Gastrocnemius medialis (tissue), 4 donors: ENCODE measurements around the gene GALNT14. TPM values are rescaled to one million over a fixed set of nuclear protein-coding genes. Genes with fewer than 3 reads are reported as not detected.

ENCODE experiments used
- ATAC-seq, 2 donors: fragments of 150-250 bp; one replicate each; pipeline ENCODE4 v1.9.1; 2016
- DNase-seq, 2 donors: peaks; one replicate each; pipeline ENCODE4 v3.0.0-alpha.2; 2019
- H3K27ac ChIP-seq, 4 donors: fragments of 200-600 bp; sonication (generic); 1 replicate in 1 of 4; 2 replicates in 3 of 4; pipeline ENCODE4 v1.5.1; 2016 to 2018; ENCODE audit warnings: mild to moderate bottlenecking in 2 of 4, moderate library complexity in 1 of 4
- H3K27me3 ChIP-seq, 3 donors: fragments of 200-600 bp; sonication (generic) in 2 of 3; 1 replicate in 1 of 3; 2 replicates in 2 of 3; pipeline versions ENCODE4 v1.5.1 to v1.6.0; 2016 to 2019; ENCODE audit warnings: mild to moderate bottlenecking in 1 of 3, moderate library complexity in 1 of 3
- H3K36me3 ChIP-seq, 2 donors: fragments of 200-600 bp; sonication (generic) in 1 of 2; one replicate each; pipeline ENCODE4 v1.5.1; 2017 to 2018
- H3K4me1 ChIP-seq, 2 donors: fragments of 200-600 bp; sonication (generic) in 1 of 2; one replicate each; pipeline ENCODE4 v1.5.1; 2016 to 2017; ENCODE audit warnings: mild to moderate bottlenecking in 2 of 2
- H3K4me3 ChIP-seq, 4 donors: fragments of 200-600 bp; sonication (generic) in 3 of 4; 1 replicate in 1 of 4; 2 replicates in 3 of 4; pipeline ENCODE4 v1.5.1; 2016 to 2019; ENCODE audit warnings: mild to moderate bottlenecking in 2 of 4
- H3K9me3 ChIP-seq, 3 donors: fragments of 200-600 bp; sonication (generic) in 2 of 3; 1 replicate in 1 of 3; 2 replicates in 2 of 3; pipeline ENCODE4 v1.5.1; 2016 to 2019
- CTCF ChIP-seq, 5 experiments: fragments of 450-650 bp in 3 of 5; fragments of 200-600 bp in 2 of 5; sonication (generic) in 2 of 5; IDR thresholded peaks in 4 of 5; conservative IDR thresholded peaks in 1 of 5; 1 replicate in 4 of 5; 2 replicates in 1 of 5; pipeline ENCODE4 v1.5.1; 2016 to 2019; ENCODE audit warnings: antibody characterized with exemption in 5 of 5, mild to moderate bottlenecking in 3 of 5, moderate library complexity in 3 of 5
- POLR2A ChIP-seq, 2 donors: fragments of 450-650 bp; IDR thresholded peaks; one replicate each; pipeline ENCODE4 v1.6.1; 2017; ENCODE audit warnings: antibody characterized with exemption in 2 of 2, mild to moderate bottlenecking in 2 of 2, moderate library complexity in 2 of 2
- in situ Hi-C, 4 donors: fragments of 200-750 bp; cut with MboI; loops; one replicate each; pipeline versions ENCODE4 v1.15.0 to v1.8.0; 2017; ENCODE audit warnings: low sequenced_read_pairs in 4 of 4
- intact Hi-C: fragments of 100-400 bp; cut with DNase I; formaldehyde crosslinking; loops from one replicate; pipeline ENCODE4 v1.15.1; 2023; ENCODE audit warnings: low total_unique reads
- total RNA-seq, 4 donors: library from RNA; depleted of rRNA; stranded (reverse); fragments of >200 nt; gene quantifications; one replicate each; pipeline versions ENCODE4 v1.1.0 to v1.2.3, GENCODE V29; 2016

GALNT14 gene
- total RNA-seq, 4 donors from 2014 or later, result 0.16 TPM; not detected in 3

DNA sequence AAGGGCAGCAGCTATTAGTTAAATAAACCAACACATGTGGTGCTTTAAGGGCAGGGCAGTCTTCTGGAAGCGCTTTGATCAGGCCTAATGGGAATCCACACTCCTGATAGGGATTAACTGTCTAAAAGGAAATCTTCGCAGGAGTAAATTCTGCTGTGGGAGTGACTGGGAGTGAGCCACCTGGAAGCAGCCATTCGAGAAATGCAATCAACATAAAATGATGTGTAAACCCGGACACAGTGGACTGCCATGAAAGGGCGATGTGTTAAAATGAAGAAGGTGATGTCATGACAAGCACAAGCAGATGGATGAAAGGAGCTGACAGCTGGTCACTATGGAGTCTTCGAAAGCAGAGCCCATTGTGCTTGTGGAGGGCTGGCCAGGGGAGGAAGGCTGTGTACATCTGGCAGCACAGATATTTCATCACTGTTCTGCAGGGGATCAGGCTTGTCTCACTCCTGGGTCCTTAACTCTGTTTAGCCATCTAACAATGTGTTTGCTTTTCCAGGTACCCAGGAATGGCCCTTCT, 24.8 kb upstream of the GALNT14 start:
- intact Hi-C loops, result no loop called here
- ATAC-seq (no peak), DNase-seq (no peak)
- TF ChIP-seq POLR2A (IDR thresholded peaks at IDR 0.05) (no peak), CTCF (IDR thresholded peaks at IDR 0.05 in 4 of 5, conservative IDR thresholded peaks at IDR 0.05 in 1 of 5) (no peak)
- Histone ChIP-seq H3K27me3 (no peaks in the 10 kb centered on the region), H3K27ac (no peak overlapping the region), H3K4me1 (no peaks in the 10 kb centered on the region), H3K4me3 (no peak overlapping the region), H3K36me3 (no peaks in the 10 kb centered on the region), H3K9me3 (no peaks in the 10 kb centered on the region)
- in situ Hi-C loops, result loop anchor here in 1 of 4 donors (10.0 to 25.0 kb wide), 2 partner anchors 438 to 951 kb away; no protein-coding TSS in a partner anchor

- no peak for DNase-seq
These were observed 23.4 kb upstream of the GALNT14 start for GRCh38 chr2:31161637-31162036.

GRCh38 chr2:31151501-31151900, 13.3 kb upstream of the GALNT14 start:
- H3K27me3 ChIP-seq, result peaks cover 0 to 5% (median 0%) of the 10 kb centered on the region in 3 donors
- no peaks in the 10 kb centered on the region for H3K36me3 ChIP-seq
- H3K4me1 ChIP-seq, result no peaks in the 10 kb centered on the region
- DNase-seq, result no peak
- H3K4me3 ChIP-seq, result no peak overlapping the region
- intact Hi-C loops (no loop called here), in situ Hi-C loops (loop anchor here in 1 of 4 donors (25.0 kb wide), 1 partner anchor 939 kb away; no protein-coding TSS in a partner anchor)
- no peak for ATAC-seq
- no peak overlapping the region for H3K27ac ChIP-seq
- TF ChIP-seq POLR2A (IDR thresholded peaks at IDR 0.05), result no peak
- TF ChIP-seq CTCF (IDR thresholded peaks at IDR 0.05 in 4 of 5, conservative IDR thresholded peaks at IDR 0.05 in 1 of 5), result no peak
- no peaks in the 10 kb centered on the region for H3K9me3 ChIP-seq

More at GRCh38 chr2:31161637-31162036, 23.4 kb upstream of the GALNT14 start:
- TF ChIP-seq CTCF (IDR thresholded peaks at IDR 0.05 in 4 of 5, conservative IDR thresholded peaks at IDR 0.05 in 1 of 5) (no peak), POLR2A (IDR thresholded peaks at IDR 0.05) (no peak)
- intact Hi-C loops, result no loop called here
- Histone ChIP-seq H3K27me3 (no peaks in the 10 kb centered on the region), H3K9me3 (no peaks in the 10 kb centered on the region), H3K27ac (no peak overlapping the region), H3K36me3 (no peaks in the 10 kb centered on the region), H3K4me3 (no peak overlapping the region), H3K4me1 (no peaks in the 10 kb centered on the region)
- no peak for ATAC-seq
- in situ Hi-C loops, result loop anchor here in 1 of 4 donors (10.0 to 25.0 kb wide), 2 partner anchors 437 to 949 kb away; no protein-coding TSS in a partner anchor

- no peaks in the 10 kb centered on the region for H3K9me3 ChIP-seq
- no peak overlapping the region for H3K27ac ChIP-seq
- DNase-seq (no peak), ATAC-seq (no peak)
- peaks cover 0 to 5% (median 0%) of the 10 kb centered on the region in 3 donors for H3K27me3 ChIP-seq
- in situ Hi-C loops, result loop anchor here in 1 of 4 donors (25.0 kb wide), 1 partner anchor 938 kb away; no protein-coding TSS in a partner anchor
- intact Hi-C loops, result no loop called here
- TF ChIP-seq CTCF (IDR thresholded peaks at IDR 0.05 in 4 of 5, conservative IDR thresholded peaks at IDR 0.05 in 1 of 5) (no peak), POLR2A (IDR thresholded peaks at IDR 0.05) (no peak)
- H3K36me3 ChIP-seq, result no peaks in the 10 kb centered on the region
- H3K4me1 ChIP-seq, result no peaks in the 10 kb centered on the region
- H3K4me3 ChIP-seq, result no peak overlapping the region
These were observed 12.0 kb upstream of the GALNT14 start for GRCh38 chr2:31150120-31150670.
